ENCODE results near the gene TMEM18.

The TMEM18 gene

DNA sequence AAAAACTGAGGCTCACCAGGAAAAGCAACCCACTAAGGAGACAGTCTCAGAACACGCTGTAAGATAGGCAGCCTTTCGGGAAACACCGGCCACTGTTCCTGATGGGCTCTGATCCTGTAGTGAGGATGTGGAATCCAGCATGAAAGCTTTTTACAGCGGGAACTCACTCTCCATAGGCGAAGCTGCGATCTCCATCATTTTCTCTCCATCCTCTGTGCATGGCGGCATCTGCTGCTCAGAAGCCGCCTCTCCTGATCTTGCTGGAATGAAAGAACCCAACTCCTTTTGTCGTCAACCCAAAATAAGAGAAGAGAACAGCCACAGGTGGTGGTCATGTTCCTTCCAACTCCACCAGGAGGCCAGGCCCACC is 49.9 kb downstream of the TMEM18 start (continued):
- TF ChIP-seq REST (tag by site-specific recombination; IDR thresholded peaks at IDR 0.05) (no peak), ZNF121 (tag by site-specific recombination; IDR thresholded peaks at IDR 0.05) (no peak), ZNF658 (tag by site-specific recombination; IDR thresholded peaks at IDR 0.05) (no peak)
- TF ChIP-seq, protein P1, sequence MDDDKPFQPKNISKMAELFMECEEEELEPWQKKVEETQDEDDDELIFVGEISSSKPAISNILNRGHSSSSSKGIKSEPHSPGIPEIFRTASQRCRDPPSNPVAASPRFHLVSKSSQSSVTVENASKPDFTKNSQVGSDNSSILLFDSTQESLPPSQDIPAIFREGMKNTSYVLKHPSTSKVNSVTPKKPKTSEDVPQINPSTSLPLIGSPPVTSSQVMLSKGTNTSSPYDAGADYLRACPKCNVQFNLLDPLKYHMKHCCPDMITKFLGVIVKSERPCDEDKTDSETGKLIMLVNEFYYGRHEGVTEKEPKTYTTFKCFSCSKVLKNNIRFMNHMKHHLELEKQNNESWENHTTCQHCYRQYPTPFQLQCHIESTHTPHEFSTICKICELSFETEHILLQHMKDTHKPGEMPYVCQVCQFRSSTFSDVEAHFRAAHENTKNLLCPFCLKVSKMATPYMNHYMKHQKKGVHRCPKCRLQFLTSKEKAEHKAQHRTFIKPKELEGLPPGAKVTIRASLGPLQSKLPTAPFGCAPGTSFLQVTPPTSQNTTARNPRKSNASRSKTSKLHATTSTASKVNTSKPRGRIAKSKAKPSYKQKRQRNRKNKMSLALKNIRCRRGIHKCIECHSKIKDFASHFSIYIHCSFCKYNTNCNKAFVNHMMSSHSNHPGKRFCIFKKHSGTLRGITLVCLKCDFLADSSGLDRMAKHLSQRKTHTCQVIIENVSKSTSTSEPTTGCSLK (tag by site-specific recombination; IDR thresholded peaks at IDR 0.05) = no peak
- TF ChIP-seq, protein P2, sequence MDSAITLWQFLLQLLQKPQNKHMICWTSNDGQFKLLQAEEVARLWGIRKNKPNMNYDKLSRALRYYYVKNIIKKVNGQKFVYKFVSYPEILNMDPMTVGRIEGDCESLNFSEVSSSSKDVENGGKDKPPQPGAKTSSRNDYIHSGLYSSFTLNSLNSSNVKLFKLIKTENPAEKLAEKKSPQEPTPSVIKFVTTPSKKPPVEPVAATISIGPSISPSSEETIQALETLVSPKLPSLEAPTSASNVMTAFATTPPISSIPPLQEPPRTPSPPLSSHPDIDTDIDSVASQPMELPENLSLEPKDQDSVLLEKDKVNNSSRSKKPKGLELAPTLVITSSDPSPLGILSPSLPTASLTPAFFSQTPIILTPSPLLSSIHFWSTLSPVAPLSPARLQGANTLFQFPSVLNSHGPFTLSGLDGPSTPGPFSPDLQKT (IDR thresholded peaks at IDR 0.05; ENCODE audit: borderline replicate concordance, low read depth, low read length) = no peak

- Histone ChIP-seq H3K9me3 (ENCODE audit: control insufficient read depth, insufficient read depth, low read depth, low read length) (no peaks in the 10 kb centered on the region), H3K4me1 (ENCODE audit: control insufficient read depth, insufficient read depth, low read length) (no peaks in the 10 kb centered on the region), H3K4me3 (ENCODE audit: low read depth, low read length) (no peak overlapping the region), H3K36me3 (ENCODE audit: control insufficient read depth in 2 of 2, insufficient read depth in 1 of 2, low read length in 2 of 2) (no peaks in the 10 kb centered on the region), H3K27ac (ENCODE audit: extremely low read depth, low read depth, low read length) (no peak overlapping the region)
- POLR2A ChIA-PET = no interaction called here
- CTCF ChIA-PET = interaction anchor here (0.6 kb wide), 1 partner anchor 9 kb away, joined by 3 read pairs; no protein-coding TSS in a partner anchor
- no peak for TF ChIP-seq ZBTB48 (tag by site-specific recombination; IDR thresholded peaks at IDR 0.05)
- no peak for TF ChIP-seq ZNF416 (tag by site-specific recombination; IDR thresholded peaks at IDR 0.05)
- TF ChIP-seq SP2 (tag by site-specific recombination; IDR thresholded peaks at IDR 0.05) = no peak
- no peak for TF ChIP-seq YY2 (tag by site-specific recombination; IDR thresholded peaks at IDR 0.05)
- no peak for TF ChIP-seq ZNF548 (tag by site-specific recombination; IDR thresholded peaks at IDR 0.05)
- no peak for TF ChIP-seq ZNF514 (tag by site-specific recombination; IDR thresholded peaks at IDR 0.05)
- TF ChIP-seq KLF9 (tag by site-specific recombination; IDR thresholded peaks at IDR 0.05; ENCODE audit: low read depth) = no peak
- TF ChIP-seq SALL2 (tag by site-specific recombination; IDR thresholded peaks at IDR 0.05; ENCODE audit: borderline replicate concordance) = no peak
- no peak for TF ChIP-seq ZNF302 (tag by site-specific recombination; IDR thresholded peaks at IDR 0.05; ENCODE audit: low read depth)
- TF ChIP-seq KLF7 (tag by site-specific recombination; IDR thresholded peaks at IDR 0.05; ENCODE audit: borderline replicate concordance) = no peak
- no peak for TF ChIP-seq ZNF530 (tag by site-specific recombination; IDR thresholded peaks at IDR 0.05; ENCODE audit: low read depth)
- TF ChIP-seq GLI4 (tag by site-specific recombination; IDR thresholded peaks at IDR 0.05) = no peak
- TF ChIP-seq, protein P3, sequence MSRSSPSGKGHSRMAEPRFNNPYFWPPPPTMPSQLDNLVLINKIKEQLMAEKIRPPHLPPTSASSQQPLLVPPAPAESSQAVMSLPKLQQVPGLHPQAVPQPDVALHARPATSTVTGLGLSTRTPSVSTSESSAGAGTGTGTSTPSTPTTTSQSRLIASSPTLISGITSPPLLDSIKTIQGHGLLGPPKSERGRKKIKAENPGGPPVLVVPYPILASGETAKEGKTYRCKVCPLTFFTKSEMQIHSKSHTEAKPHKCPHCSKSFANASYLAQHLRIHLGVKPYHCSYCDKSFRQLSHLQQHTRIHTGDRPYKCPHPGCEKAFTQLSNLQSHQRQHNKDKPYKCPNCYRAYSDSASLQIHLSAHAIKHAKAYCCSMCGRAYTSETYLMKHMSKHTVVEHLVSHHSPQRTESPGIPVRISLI (tag by site-specific recombination; IDR thresholded peaks at IDR 0.05) = no peak
- TF ChIP-seq PRDM10 (tag by site-specific recombination; IDR thresholded peaks at IDR 0.05) = no peak
- no peak for TF ChIP-seq EGR2 (tag by site-specific recombination; IDR thresholded peaks at IDR 0.05; ENCODE audit: low read depth)
- TF ChIP-seq YY1 (tag by site-specific recombination; IDR thresholded peaks at IDR 0.05) = no peak
- TF ChIP-seq GLIS1 (tag by site-specific recombination; IDR thresholded peaks at IDR 0.05) = no peak
Observed at GRCh38 chr2:626491-627339, 50.5 kb downstream of the TMEM18 start.

Measured in HEK293 (cell line).